SK-N-SH treated with all-trans-retinoic acid at 6 μM for 48 hours (cell line): ENCODE results near the gene TMEM151B.

ENCODE experiments used
- ATAC-seq: fragments of 200-7000 bp; cut with Tn5 transposase; 3 replicates; pipeline ENCODE4 v1.9.1; 2020; ENCODE audit warnings: mild to moderate bottlenecking, moderate library complexity
- ARNTL ChIP-seq: fragments of 450-650 bp; formaldehyde crosslinking; IDR thresholded peaks from 2 replicates; pipeline ENCODE4 v1.5.0; 2020; ENCODE audit warnings: low read depth, mild to moderate bottlenecking, moderate library complexity, borderline replicate concordance
- BACH2 ChIP-seq: fragments of 250-450 bp; sonication (Bioruptor Pico); IDR thresholded peaks from 2 replicates; pipeline ENCODE4 v1.9.0; 2021; ENCODE audit warnings: mild to moderate bottlenecking, borderline replicate concordance
- CREB5 ChIP-seq: fragments of 250-450 bp; sonication (Bioruptor Pico); IDR thresholded peaks from 2 replicates; pipeline ENCODE4 v1.5.1; 2020; ENCODE audit warnings: low read depth, mild to moderate bottlenecking, moderate library complexity
- CSDC2 ChIP-seq: fragments of 250-450 bp; sonication (Bioruptor Pico); IDR thresholded peaks from 2 replicates; pipeline ENCODE4 v1.5.0; 2020; ENCODE audit warnings: mild to moderate bottlenecking, moderate library complexity
- CSRNP3 ChIP-seq: fragments of 250-450 bp; sonication (Bioruptor Pico); IDR thresholded peaks from 2 replicates; pipeline ENCODE4 v1.5.1; 2021; ENCODE audit warnings: mild to moderate bottlenecking, moderate library complexity
- ESRRG ChIP-seq: fragments of 250-450 bp; sonication (Bioruptor Pico); IDR thresholded peaks from 2 replicates; pipeline ENCODE4 v1.6.1; 2021; ENCODE audit warnings: mild to moderate bottlenecking
- GLIS3 ChIP-seq: fragments of 250-450 bp; sonication (Bioruptor Pico); IDR thresholded peaks from 2 replicates; pipeline ENCODE4 v1.5.0; 2020; ENCODE audit warnings: mild to moderate bottlenecking, moderate library complexity
- ISL1 ChIP-seq: fragments of 250-450 bp; sonication (Bioruptor Pico); IDR thresholded peaks from 2 replicates; pipeline ENCODE4 v2.1.2; 2022; ENCODE audit warnings: mild to moderate bottlenecking, moderate library complexity
- OSR1 ChIP-seq: fragments of 250-450 bp; sonication (Bioruptor Pico); IDR thresholded peaks from 2 replicates; pipeline ENCODE4 v1.8.0; 2022; ENCODE audit warnings: moderate library complexity, mild to moderate bottlenecking, inconsistent platforms
- PATZ1 ChIP-seq: fragments of 250-450 bp; sonication (Bioruptor Pico); IDR thresholded peaks from 2 replicates; pipeline ENCODE4 v1.8.0; 2020; ENCODE audit warnings: mild to moderate bottlenecking, moderate library complexity, borderline replicate concordance
- POU6F1 ChIP-seq: fragments of 250-450 bp; sonication (Bioruptor Pico); IDR thresholded peaks from 2 replicates; pipeline ENCODE4 v1.8.0; 2021; ENCODE audit warnings: low read depth, mild to moderate bottlenecking, moderate library complexity, borderline replicate concordance
- PPARA ChIP-seq: fragments of 250-450 bp; sonication (Bioruptor Pico); IDR thresholded peaks from 2 replicates; pipeline ENCODE4 v1.5.0; 2020; ENCODE audit warnings: mild to moderate bottlenecking, borderline replicate concordance
- RARB ChIP-seq: fragments of 250-450 bp; sonication (Bioruptor Pico); IDR thresholded peaks from 2 replicates; pipeline ENCODE4 v1.8.0; 2021; ENCODE audit warnings: mild to moderate bottlenecking, moderate library complexity
- SNAI2 ChIP-seq: fragments of 250-450 bp; sonication (Bioruptor Pico); IDR thresholded peaks from 2 replicates; pipeline ENCODE4 v1.5.0; 2020; ENCODE audit warnings: mild to moderate bottlenecking, moderate library complexity
- TCF4 ChIP-seq: fragments of 250-450 bp; sonication (Bioruptor Pico); IDR thresholded peaks from 2 replicates; pipeline ENCODE4 v1.8.0; 2021; ENCODE audit warnings: mild to moderate bottlenecking, moderate library complexity, borderline replicate concordance
- TOX ChIP-seq: fragments of 250-450 bp; sonication (Bioruptor Pico); IDR thresholded peaks from 2 replicates; pipeline ENCODE4 v1.8.0; 2021; ENCODE audit warnings: mild to moderate bottlenecking, moderate library complexity, borderline replicate concordance
- TSHZ2 ChIP-seq: fragments of 250-450 bp; sonication (Bioruptor Pico); IDR thresholded peaks from 2 replicates; pipeline ENCODE4 v1.5.0; 2020; ENCODE audit warnings: mild to moderate bottlenecking, moderate library complexity
- ZC3H10 ChIP-seq: fragments of 250-450 bp; sonication (Bioruptor Pico); IDR thresholded peaks from 2 replicates; pipeline ENCODE4 v1.5.1; 2021; ENCODE audit warnings: mild to moderate bottlenecking, moderate library complexity
- ZFP3 ChIP-seq: fragments of 250-450 bp; sonication (Bioruptor Pico); IDR thresholded peaks from 2 replicates; pipeline ENCODE4 v1.5.0; 2020; ENCODE audit warnings: mild to moderate bottlenecking, moderate library complexity
- ZFP30 ChIP-seq: fragments of 450-650 bp; formaldehyde crosslinking; IDR thresholded peaks from 2 replicates; pipeline ENCODE4 v1.5.0; 2022; ENCODE audit warnings: mild to moderate bottlenecking, moderate library complexity
- ZNF565 ChIP-seq: fragments of 450-650 bp; formaldehyde crosslinking; conservative IDR thresholded peaks from 2 replicates; pipeline ENCODE4 v1.5.0; 2020; ENCODE audit warnings: low read depth, mild to moderate bottlenecking, moderate library complexity
- ZNF70 ChIP-seq: fragments of 450-650 bp; formaldehyde crosslinking; IDR thresholded peaks from 2 replicates; pipeline ENCODE4 v1.5.0; 2020; ENCODE audit warnings: mild to moderate bottlenecking, moderate library complexity

The TMEM151B gene

GRCh38 chr6:44270526-44271405 lies 516 bp downstream of the TMEM151B start:
- no peak; the same call in 2 of the 3 replicates for ATAC-seq
- TF ChIP-seq GLIS3 (no peak), ZFP30 (CRISPR knock-in tag) (no peak), CSDC2 (CRISPR knock-in tag) (no peak), ZNF70 (no peak), ZFP3 (no peak), ZC3H10 (CRISPR knock-in tag) (no peak), SNAI2 (no peak), ESRRG (no peak), ARNTL (no peak), ZNF565 (CRISPR knock-in tag) (no peak), CSRNP3 (CRISPR knock-in tag) (no peak), TSHZ2 (CRISPR knock-in tag) (no peak), PPARA (CRISPR knock-in tag) (no peak), ISL1 (CRISPR knock-in tag) (no peak), CREB5 (CRISPR knock-in tag) (no peak), BACH2 (CRISPR knock-in tag) (no peak), OSR1 (CRISPR knock-in tag) (no peak), PATZ1 (CRISPR knock-in tag) (no peak), POU6F1 (CRISPR knock-in tag) (no peak)

GRCh38 chr6:44271406-44271723 lies 1.1 kb downstream of the TMEM151B start:
- no peak for ATAC-seq
- no peak for TF ChIP-seq RARB (CRISPR knock-in tag)
- TF ChIP-seq OSR1 (CRISPR knock-in tag) = no peak
- no peak for TF ChIP-seq TCF4 (CRISPR knock-in tag)
- TF ChIP-seq PATZ1 (CRISPR knock-in tag) = no peak
- TF ChIP-seq ZC3H10 (CRISPR knock-in tag) = no peak
- no peak for TF ChIP-seq ISL1 (CRISPR knock-in tag)
- no peak for TF ChIP-seq GLIS3
- TF ChIP-seq PPARA (CRISPR knock-in tag) = no peak
- no peak for TF ChIP-seq CREB5 (CRISPR knock-in tag)
- TF ChIP-seq ESRRG = no peak
- no peak for TF ChIP-seq ZFP30 (CRISPR knock-in tag)
- no peak for TF ChIP-seq ZNF70
- no peak for TF ChIP-seq BACH2 (CRISPR knock-in tag)
- TF ChIP-seq ARNTL = no peak
- TF ChIP-seq TSHZ2 (CRISPR knock-in tag) = no peak
- TF ChIP-seq TOX (CRISPR knock-in tag) = no peak
- TF ChIP-seq CSDC2 (CRISPR knock-in tag) = no peak
- TF ChIP-seq ZNF565 (CRISPR knock-in tag) = no peak
